GM18519 (cell line): ENCODE data around the gene IFNA1.
"Not testable (repeated sequence)": the region's sequence is repeated elsewhere in the genome, so short reads cannot be mapped to it uniquely, and the experiment has no call there.

ENCODE experiments used
- ATAC-seq: cut with Tn5 transposase; IDR thresholded peaks from one replicate; pipeline ENCODE4 v1.9.1; 2021; ENCODE audit warnings: mild to moderate bottlenecking, moderate library complexity; ENCODE audit not compliant: unreplicated experiment, low FRiP score

IFNA1 gene

GRCh38 chr9:21440139-21440538 is at the start of gene IFNA1:
Gene IFNA1, plus strand, starts transcription at chr9:21440439. Its CDS starts 69 bp downstream, at chr9:21440508.
- no peak for ATAC-seq

GRCh38 chr9:21392270-21392669 is 48.0 kb upstream of the IFNA1 start:
- peak; percentile 90 for ATAC-seq

GRCh38 chr9:21395778-21396717 is 44.2 kb upstream of the IFNA1 start:
- ATAC-seq = peak; percentile 54

- ATAC-seq = no peak
Observed at GRCh38 chr9:21398955-21399489, 41.2 kb upstream of the IFNA1 start.

- no peak for ATAC-seq
Observed at GRCh38 chr9:21399956-21400355, 40.3 kb upstream of the IFNA1 start.

GRCh38 chr9:21402386-21403251 is 37.6 kb upstream of the IFNA1 start:
- no peak for ATAC-seq

- ATAC-seq = no peak
Observed at GRCh38 chr9:21404146-21404545, 36.1 kb upstream of the IFNA1 start.

- ATAC-seq = no peak
Observed at GRCh38 chr9:21408817-21409216, 31.4 kb upstream of the IFNA1 start, which contains the start of gene IFNA8. Gene IFNA8, plus strand, starts transcription at chr9:21409117. Its CDS starts 60 bp downstream, at chr9:21409177.

GRCh38 chr9:21412107-21412506 is 28.1 kb upstream of the IFNA1 start:
- ATAC-seq = no peak

- no peak for ATAC-seq
Observed at GRCh38 chr9:21413151-21413550, 27.1 kb upstream of the IFNA1 start.

GRCh38 chr9:21413624-21414023 is 26.6 kb upstream of the IFNA1 start:
- ATAC-seq = no peak

GRCh38 chr9:21414220-21414940 is 25.9 kb upstream of the IFNA1 start:
- no peak for ATAC-seq

GRCh38 chr9:21415493-21416267 is 24.6 kb upstream of the IFNA1 start:
- no peak for ATAC-seq

GRCh38 chr9:21428235-21428634 is 12.0 kb upstream of the IFNA1 start:
- no peak for ATAC-seq

- ATAC-seq = no peak
Observed at GRCh38 chr9:21429191-21429590, 11.0 kb upstream of the IFNA1 start.

GRCh38 chr9:21432672-21433425 is 7.4 kb upstream of the IFNA1 start:
- peak; percentile 37 for ATAC-seq

- no peak for ATAC-seq
Observed at GRCh38 chr9:21434202-21435014, 5.8 kb upstream of the IFNA1 start.

- not testable (repeated sequence) for ATAC-seq
Observed at GRCh38 chr9:21435015-21435383, 5.2 kb upstream of the IFNA1 start.
